Testis (tissue), 2 donors: Measurements from ENCODE around the gene EMCN.

Source experiments
- POLR2A ChIP-seq: fragments of 450-650 bp; IDR thresholded peaks from one replicate; pipeline ENCODE4 v1.6.1; 2017; ENCODE audit warnings: antibody characterized with exemption, mild to moderate bottlenecking, moderate library complexity
- TF ChIP-seq, protein P1 (sequence below), 3 experiments: fragments of 450-650 bp in 2 of 3; fragments of 200-600 bp in 1 of 3; sonication (generic) in 1 of 3; IDR thresholded peaks; one replicate each; pipeline ENCODE4 v1.5.1; 2016 to 2019; ENCODE audit warnings: antibody characterized with exemption in 3 of 3, mild to moderate bottlenecking in 2 of 3, moderate library complexity in 1 of 3

- TF ChIP-seq, protein P1, sequence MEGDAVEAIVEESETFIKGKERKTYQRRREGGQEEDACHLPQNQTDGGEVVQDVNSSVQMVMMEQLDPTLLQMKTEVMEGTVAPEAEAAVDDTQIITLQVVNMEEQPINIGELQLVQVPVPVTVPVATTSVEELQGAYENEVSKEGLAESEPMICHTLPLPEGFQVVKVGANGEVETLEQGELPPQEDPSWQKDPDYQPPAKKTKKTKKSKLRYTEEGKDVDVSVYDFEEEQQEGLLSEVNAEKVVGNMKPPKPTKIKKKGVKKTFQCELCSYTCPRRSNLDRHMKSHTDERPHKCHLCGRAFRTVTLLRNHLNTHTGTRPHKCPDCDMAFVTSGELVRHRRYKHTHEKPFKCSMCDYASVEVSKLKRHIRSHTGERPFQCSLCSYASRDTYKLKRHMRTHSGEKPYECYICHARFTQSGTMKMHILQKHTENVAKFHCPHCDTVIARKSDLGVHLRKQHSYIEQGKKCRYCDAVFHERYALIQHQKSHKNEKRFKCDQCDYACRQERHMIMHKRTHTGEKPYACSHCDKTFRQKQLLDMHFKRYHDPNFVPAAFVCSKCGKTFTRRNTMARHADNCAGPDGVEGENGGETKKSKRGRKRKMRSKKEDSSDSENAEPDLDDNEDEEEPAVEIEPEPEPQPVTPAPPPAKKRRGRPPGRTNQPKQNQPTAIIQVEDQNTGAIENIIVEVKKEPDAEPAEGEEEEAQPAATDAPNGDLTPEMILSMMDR (IDR thresholded peaks at IDR 0.05) = no peak
- TF ChIP-seq POLR2A = no peak
Measured at GRCh38 chr4:100386270-100386669, 131.6 kb downstream of the EMCN start.
